NCI-H2107 (cell line): ENCODE measurements around the gene SALL3.

ENCODE experiments used
- DNase-seq: peaks from one replicate; lab custom pipeline; 2025; lab: John Stamatoyannopoulos, UW

Gene SALL3

GRCh38 chr18:79006106-79006795 lies 26.6 kb downstream of the SALL3 start:
- no peak for DNase-seq

- DNase-seq = no peak
These were observed 27.8 kb downstream of the SALL3 start for GRCh38 chr18:79007440-79007839.

- no peak for DNase-seq
These were observed 28.8 kb downstream of the SALL3 start for GRCh38 chr18:79008356-79008940.

DNA sequence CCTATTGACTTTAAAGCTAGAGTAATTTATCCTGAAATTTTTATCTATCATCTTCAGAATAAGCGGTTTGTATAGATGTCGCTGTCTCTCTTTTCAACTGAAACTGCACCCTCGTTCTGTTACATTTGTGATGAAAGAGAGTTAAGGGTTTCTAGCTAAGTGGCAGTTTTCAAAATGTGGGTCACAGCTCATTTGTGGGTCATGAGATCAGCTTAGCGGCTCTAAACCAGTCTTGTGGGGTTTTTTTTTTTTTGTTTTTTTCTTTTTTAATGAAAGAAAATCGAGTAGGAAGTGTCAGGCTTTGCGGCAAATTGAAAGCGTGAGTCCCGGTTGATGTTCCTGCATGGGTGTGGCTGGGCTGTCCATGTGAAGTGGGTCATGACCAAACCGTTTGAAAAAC lies 31.2 kb downstream of the SALL3 start:
- DNase-seq = no peak

DNA sequence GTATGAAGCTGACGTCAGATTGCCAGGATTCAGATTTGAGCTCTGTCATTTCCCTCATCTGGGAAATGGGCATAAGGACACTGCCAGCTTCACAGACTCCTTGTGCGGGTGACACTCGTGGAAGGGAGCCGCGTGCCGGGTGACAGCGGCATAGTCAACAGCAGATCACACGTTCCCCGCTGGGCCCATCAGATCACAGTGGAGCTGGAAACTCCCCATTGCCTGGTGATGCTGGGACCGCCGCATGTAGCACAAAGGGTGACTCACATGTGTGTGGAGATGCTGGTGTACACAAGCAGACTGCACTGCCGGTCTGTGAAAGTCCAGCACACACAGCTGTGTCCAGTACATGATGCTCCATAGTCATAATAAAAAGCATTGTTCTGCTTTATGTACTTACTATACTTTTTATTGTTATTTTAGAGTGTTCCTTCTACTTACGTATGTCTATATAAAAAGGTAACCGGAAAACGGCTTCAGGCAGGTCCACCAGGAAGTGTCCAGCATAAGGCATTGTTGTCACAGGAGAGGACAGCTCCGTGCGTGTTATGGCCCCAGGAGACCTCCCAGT lies 31.8 kb downstream of the SALL3 start:
- DNase-seq = no peak

DNA sequence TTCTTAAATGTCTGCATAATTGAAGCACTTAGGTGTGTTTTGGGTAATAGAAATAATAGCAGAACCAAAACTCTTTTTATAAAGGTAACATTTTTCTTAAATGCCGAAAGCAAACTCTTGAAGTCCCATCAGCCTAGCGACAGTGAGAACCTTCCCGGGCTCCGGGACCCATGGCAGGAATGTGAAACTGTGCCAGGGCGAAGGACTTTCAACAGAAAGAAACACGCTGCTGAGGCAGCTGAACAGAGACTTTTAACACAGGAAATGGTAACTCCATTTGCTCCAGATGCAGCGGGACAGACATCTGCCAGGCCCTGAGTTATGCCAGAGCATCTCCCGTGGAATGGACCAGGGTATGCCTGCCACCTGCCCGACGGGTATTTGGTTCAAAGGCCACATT lies 34.3 kb downstream of the SALL3 start:
- DNase-seq = no peak

GRCh38 chr18:79018911-79019310 lies 39.3 kb downstream of the SALL3 start:
- no peak for DNase-seq

GRCh38 chr18:79019881-79020280 lies 40.3 kb downstream of the SALL3 start:
- no peak for DNase-seq

GRCh38 chr18:79022603-79023002 lies 43.0 kb downstream of the SALL3 start:
- no peak for DNase-seq

DNA sequence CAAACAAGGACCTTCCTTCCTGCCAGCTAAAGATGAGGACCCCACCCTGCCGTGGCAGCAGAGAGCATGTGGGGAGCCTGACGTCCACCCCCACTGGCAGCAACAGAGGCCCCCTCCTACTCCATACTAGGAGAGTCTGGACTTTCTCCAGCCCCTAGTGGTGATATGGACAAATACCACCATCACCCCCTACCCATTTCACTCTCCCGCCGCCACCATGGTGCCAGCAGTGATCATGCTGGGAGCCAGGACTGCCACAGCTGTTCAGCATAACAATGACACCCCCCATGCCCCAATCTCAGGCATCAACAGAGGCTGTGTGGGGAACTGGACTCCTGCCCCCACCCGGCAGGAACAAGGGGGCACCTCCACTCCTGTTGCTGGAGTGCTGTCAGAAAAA lies 46.9 kb downstream of the SALL3 start:
- no peak for DNase-seq

DNA sequence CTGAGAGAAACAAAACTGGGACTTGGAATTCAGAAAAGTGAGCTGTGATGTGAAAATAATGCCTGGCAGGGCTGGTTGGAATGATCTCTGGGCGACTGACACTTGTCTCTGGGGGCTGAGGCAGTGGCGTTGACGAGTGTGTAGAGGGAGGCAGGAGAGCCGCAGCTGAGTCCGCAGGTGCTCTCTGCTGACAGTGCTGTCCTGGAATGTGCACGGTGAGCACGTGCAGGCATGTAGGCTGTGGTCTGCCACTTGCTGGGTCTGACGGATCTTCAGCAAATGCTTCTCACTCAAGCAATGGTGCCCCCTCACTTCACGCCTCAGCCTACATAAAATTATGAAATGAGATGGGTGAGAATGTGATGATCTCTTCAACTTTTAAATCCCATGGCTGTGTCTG lies 51.1 kb downstream of the SALL3 start:
- no peak for DNase-seq

GRCh38 chr18:79042276-79042675 lies 62.7 kb downstream of the SALL3 start:
- no peak for DNase-seq

DNA sequence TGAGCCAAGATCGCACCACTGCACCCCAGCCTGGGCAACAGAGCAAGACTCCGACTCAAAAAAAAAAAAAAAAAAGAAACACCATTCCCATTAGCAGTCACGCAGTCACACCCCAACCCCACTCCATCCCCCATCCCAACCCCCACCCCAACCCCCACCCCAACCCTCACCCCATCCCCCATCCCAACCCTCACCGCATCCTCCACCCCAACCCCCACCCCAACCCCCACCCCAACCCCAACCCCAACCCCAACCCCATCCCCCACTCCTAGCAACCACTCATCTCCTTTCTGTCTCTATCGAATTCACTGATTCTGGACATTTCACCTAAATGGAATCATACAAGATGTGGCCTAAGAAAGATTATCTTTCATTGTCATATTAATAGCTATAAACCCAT lies 63.7 kb downstream of the SALL3 start:
- DNase-seq = no peak

GRCh38 chr18:79046522-79046921 lies 66.9 kb downstream of the SALL3 start:
- DNase-seq = no peak

GRCh38 chr18:79047556-79048244 lies 68.1 kb downstream of the SALL3 start:
- no peak for DNase-seq

DNA sequence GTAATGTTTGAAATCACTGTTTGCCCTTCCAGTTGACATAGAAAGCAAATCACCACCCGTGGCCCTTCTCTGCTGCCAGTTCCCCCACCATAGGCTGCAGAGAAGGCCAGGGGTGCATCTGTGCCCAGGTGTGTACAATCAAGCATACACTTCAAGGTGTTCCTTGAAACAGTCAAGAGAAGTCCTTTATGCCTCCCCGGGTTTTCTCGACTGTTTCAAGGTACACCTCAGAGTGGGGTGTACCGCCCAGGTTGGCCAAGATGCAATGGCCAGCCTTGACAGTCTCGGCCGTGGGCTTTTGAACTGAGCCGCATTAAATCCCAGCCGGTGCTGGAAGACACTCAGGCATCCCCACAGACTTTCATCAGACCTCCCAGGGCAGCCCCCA lies 68.6 kb downstream of the SALL3 start:
- DNase-seq = no peak

DNA sequence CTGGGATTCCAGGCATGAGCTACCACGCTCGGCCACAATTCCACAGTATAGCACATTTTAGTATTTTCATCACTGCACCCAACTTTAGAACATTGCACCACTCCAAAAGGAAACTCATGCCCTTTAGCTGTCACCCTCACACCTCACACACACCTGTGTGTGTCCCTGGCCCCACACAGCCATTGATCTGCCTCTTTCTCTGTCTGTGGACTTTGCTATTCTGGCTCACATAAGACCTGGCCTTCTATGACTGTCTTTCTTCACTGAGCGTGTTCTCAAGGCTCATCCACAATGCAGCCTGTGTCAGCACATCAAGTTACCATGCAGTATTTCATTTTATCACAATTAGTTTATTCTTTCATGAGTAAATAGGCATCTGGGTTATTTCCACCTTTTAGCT lies 69.9 kb downstream of the SALL3 start:
- DNase-seq = no peak
